ENCODE measurements around the gene TRAF3IP1.

TRAF3IP1 gene

GRCh38 chr2:238450440-238450861 is 130.1 kb downstream of the TRAF3IP1 start:
- DNase-seq, result no peak
